OCI-LY7 (cell line): ENCODE data around the gene ERGIC1. TPM values are rescaled to one million over a fixed set of nuclear protein-coding genes. Genes with fewer than 3 reads are reported as not detected.

Source experiments
- Bru-seq: library from RNA; stranded (reverse); fragments of 400-500 nt; gene quantifications from one replicate; lab custom pipeline; 2021; lab: Mats Ljungman, UMichigan
- BruChase-seq, 2 experiments: library from RNA; stranded (reverse); fragments of 400-500 nt; gene quantifications; one replicate each; lab custom pipeline; 2021; lab: Mats Ljungman, UMichigan
- BruUV-seq: library from RNA; stranded (reverse); fragments of 400-500 nt; replicated peaks from 2 replicates; lab custom pipeline; 2021; lab: Mats Ljungman, UMichigan
- CTCF ChIA-PET: fragments of 300-600 bp; sonication (Branson Sonifier 250); formaldehyde crosslinking; loops from one replicate; lab custom pipeline; 2022; ENCODE audit warnings: antibody characterized with exemption; ENCODE audit not compliant: unreplicated experiment; lab: Charles Lee
- POLR2A ChIA-PET: fragments of 300-600 bp; sonication (Branson Sonifier 250); formaldehyde crosslinking; loops from one replicate; lab custom pipeline; 2022; ENCODE audit warnings: antibody characterized with exemption; lab: Charles Lee
- DNase-seq: peaks from one replicate; pipeline ENCODE4 v3.0.0-alpha.2; 2015; ENCODE audit warnings: low spot score
- H2AFZ ChIP-seq: fragments of 200-600 bp; sonication (generic), shearing (Covaris generic); 2 replicates; pipeline ENCODE4 v1.6.1; 2014; ENCODE audit warnings: mild to moderate bottlenecking, antibody characterized with exemption, low read length, moderate library complexity
- H3K27ac ChIP-seq: fragments of 200-600 bp; sonication (generic); 2 replicates; pipeline ENCODE4 v1.5.1; 2014; ENCODE audit warnings: mixed run types, low read depth, mild to moderate bottlenecking, moderate library complexity, low read length, inconsistent platforms; ENCODE audit not compliant: poor library complexity, severe bottlenecking
- H3K36me3 ChIP-seq: fragments of 200-600 bp; sonication (generic); 2 replicates; pipeline ENCODE4 v1.6.1; 2014; ENCODE audit warnings: mild to moderate bottlenecking, antibody characterized with exemption, low read length, moderate library complexity, mixed read lengths; ENCODE audit not compliant: insufficient read depth
- H3K4me1 ChIP-seq: fragments of 200-600 bp; sonication (generic); 2 replicates; pipeline ENCODE4 v1.5.1; 2014; ENCODE audit warnings: mild to moderate bottlenecking, low read length; ENCODE audit not compliant: insufficient read depth, poor library complexity, severe bottlenecking
- H3K4me2 ChIP-seq: fragments of 200-600 bp; sonication (generic); 2 replicates; pipeline ENCODE4 v1.6.1; 2014; ENCODE audit warnings: mild to moderate bottlenecking, low read length
- H3K4me3 ChIP-seq: fragments of 200-600 bp; sonication (generic); 2 replicates; pipeline ENCODE4 v1.5.1; 2014; ENCODE audit warnings: mild to moderate bottlenecking, low read depth, low read length; ENCODE audit not compliant: poor library complexity, severe bottlenecking
- H3K79me2 ChIP-seq: fragments of 200-600 bp; sonication (generic); 2 replicates; pipeline ENCODE4 v1.6.1; 2016; ENCODE audit warnings: low read depth, mild to moderate bottlenecking, low read length, moderate library complexity, mixed read lengths; ENCODE audit not compliant: insufficient read depth
- H3K9me2 ChIP-seq: fragments of 200-600 bp; sonication (generic); 2 replicates; pipeline ENCODE4 v1.6.1; 2016; ENCODE audit warnings: mild to moderate bottlenecking, low read length, mixed read lengths; ENCODE audit not compliant: insufficient read depth
- H3K9me3 ChIP-seq: fragments of 200-600 bp; sonication (generic); 2 replicates; pipeline ENCODE4 v1.6.1; 2014; ENCODE audit warnings: mild to moderate bottlenecking, mixed run types, low read length, mixed read lengths
- H4K20me1 ChIP-seq: fragments of 200-600 bp; sonication (generic); 2 replicates; pipeline ENCODE4 v1.6.1; 2014; ENCODE audit warnings: mild to moderate bottlenecking, antibody characterized with exemption, low read length, moderate library complexity, mixed read lengths; ENCODE audit not compliant: insufficient read depth
- EZH2phosphoT487 ChIP-seq: fragments of 200-600 bp; sonication (generic); IDR thresholded peaks from 2 replicates; pipeline ENCODE4 v1.6.1; 2018; ENCODE audit warnings: low read depth, borderline replicate concordance, mild to moderate bottlenecking, mixed run types, antibody characterized with exemption, low read length, moderate library complexity, mixed read lengths
- intact Hi-C: fragments of 100-400 bp; cut with micrococcal nuclease; formaldehyde crosslinking; loops from one replicate; pipeline ENCODE4 v1.10.0; 2022; ENCODE audit not compliant: unreplicated experiment
- long read RNA-seq: library from polyadenylated mRNA; stranded (forward); transcript quantifications from one replicate; pipeline ENCODE4 v2.0.0, GENCODE V29; 2022
- total RNA-seq, 2 experiments: library from RNA; depleted of rRNA in 1 of 2; stranded (reverse); fragments of >200 nt in 1 of 2; shearing (Covaris generic) in 1 of 2; gene quantifications; 2 replicates each; pipeline ENCODE4 v1.2.3, GENCODE V29; 2014 to 2022
- TF ChIP-seq, protein P1 (sequence below): fragments of 200-600 bp; sonication (generic); conservative IDR thresholded peaks from 2 replicates; pipeline ENCODE4 v1.5.1; 2014; ENCODE audit warnings: mild to moderate bottlenecking, antibody characterized with exemption, low read length, moderate library complexity, mixed read lengths

ERGIC1 gene
- total RNA-seq (2014; rRNA removed; shearing (Covaris generic)) (101 and 125 TPM in 2 replicates), total RNA-seq (2022) (178 and 201 TPM in 2 replicates), Bru-seq, nascent RNA (percentile 82 among the genes with signal in this experiment), BruChase-seq, experiment 1, labeled RNA remaining after a 6-hour chase (percentile 90 among the genes with signal in this experiment), BruChase-seq, experiment 2, labeled RNA remaining after a 2-hour chase (percentile 81 among the genes with signal in this experiment)
- long read RNA-seq, transcript ERGIC1-202 (10 exons, 2,881 nt): major isoform, 42 of 107 reads
- long read RNA-seq, partial matches to known transcripts: 10 of 107 reads
- long read RNA-seq, other reads (novel, unspliced or antisense): 55 of 107 reads

- BruUV-seq: no TSS peak
- POLR2A ChIA-PET: interaction anchor here (0.5 kb wide), 1 partner anchor 80 kb away, joined by 3 read pairs; no protein-coding TSS in a partner anchor
- H3K36me3 ChIP-seq: peaks cover 15% of the 10 kb centered on the region; the same call in 1 of the 2 replicates
- H3K27ac ChIP-seq: peak within 1 kb of the TSS; percentile 94
- H3K9me3 ChIP-seq: no peaks in the 10 kb centered on the region
- no peaks in the 10 kb centered on the region for H3K9me2 ChIP-seq
- H3K79me2 ChIP-seq: peaks cover 41% of the 10 kb centered on the region
- H3K4me2 ChIP-seq: peak within 1 kb of the TSS; percentile 99
- peaks cover 44% of the 10 kb centered on the region for H3K4me1 ChIP-seq
- H4K20me1 ChIP-seq: no peaks in the 10 kb centered on the region
- TF ChIP-seq EZH2phosphoT487: no peak
- TF ChIP-seq, protein P1, sequence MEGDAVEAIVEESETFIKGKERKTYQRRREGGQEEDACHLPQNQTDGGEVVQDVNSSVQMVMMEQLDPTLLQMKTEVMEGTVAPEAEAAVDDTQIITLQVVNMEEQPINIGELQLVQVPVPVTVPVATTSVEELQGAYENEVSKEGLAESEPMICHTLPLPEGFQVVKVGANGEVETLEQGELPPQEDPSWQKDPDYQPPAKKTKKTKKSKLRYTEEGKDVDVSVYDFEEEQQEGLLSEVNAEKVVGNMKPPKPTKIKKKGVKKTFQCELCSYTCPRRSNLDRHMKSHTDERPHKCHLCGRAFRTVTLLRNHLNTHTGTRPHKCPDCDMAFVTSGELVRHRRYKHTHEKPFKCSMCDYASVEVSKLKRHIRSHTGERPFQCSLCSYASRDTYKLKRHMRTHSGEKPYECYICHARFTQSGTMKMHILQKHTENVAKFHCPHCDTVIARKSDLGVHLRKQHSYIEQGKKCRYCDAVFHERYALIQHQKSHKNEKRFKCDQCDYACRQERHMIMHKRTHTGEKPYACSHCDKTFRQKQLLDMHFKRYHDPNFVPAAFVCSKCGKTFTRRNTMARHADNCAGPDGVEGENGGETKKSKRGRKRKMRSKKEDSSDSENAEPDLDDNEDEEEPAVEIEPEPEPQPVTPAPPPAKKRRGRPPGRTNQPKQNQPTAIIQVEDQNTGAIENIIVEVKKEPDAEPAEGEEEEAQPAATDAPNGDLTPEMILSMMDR: no peak
- H2AFZ ChIP-seq: peak within 1 kb of the TSS; percentile 45; the same call in 1 of the 2 replicates
- peak; percentile 87 for DNase-seq
- CTCF ChIA-PET: no interaction called here
- peak within 1 kb of the TSS; percentile 88 for H3K4me3 ChIP-seq
- intact Hi-C loops: loop anchor here (1.0 to 10.0 kb wide), 5 partner anchors 62 to 719 kb away; partner anchors contain the start of gene CREBRF
Measured at GRCh38 chr5:172833686-172834414, at the start of gene ERGIC1. Gene ERGIC1 (plus strand): TSS chr5:172834251. CDS start chr5:172834414, 163 bp downstream.

- Histone ChIP-seq H3K4me2 (no peak overlapping the region), H3K9me2 (no peaks in the 10 kb centered on the region), H3K79me2 (no peaks in the 10 kb centered on the region), H3K4me1 (no peaks in the 10 kb centered on the region), H4K20me1 (no peaks in the 10 kb centered on the region), H2AFZ (no peak overlapping the region), H3K36me3 (no peaks in the 10 kb centered on the region), H3K27ac (no peak overlapping the region), H3K9me3 (no peaks in the 10 kb centered on the region), H3K4me3 (no peak overlapping the region)
- BruUV-seq: no TSS peak
- intact Hi-C loops: no loop called here
- TF ChIP-seq EZH2phosphoT487: no peak
- TF ChIP-seq, protein P1: no peak
- ChIA-PET CTCF (no interaction called here), POLR2A (no interaction called here)
- DNase-seq: no peak
Measured at GRCh38 chr5:172785429-172786088, 48.5 kb upstream of the ERGIC1 start.
